GM12864 (cell line): ENCODE results near the gene SUGCT.

Experiments used
- DNase-seq: peaks from one replicate; pipeline ENCODE4 v3.0.0-alpha.2; 2011; ENCODE audit warnings: low read depth
- H3K4me3 ChIP-seq: 2 replicates; pipeline ENCODE4 v1.5.1; 2011; ENCODE audit warnings: mild to moderate bottlenecking, low read depth, low read length, control low read depth
- CTCF ChIP-seq: IDR thresholded peaks from 2 replicates; pipeline ENCODE4 v1.5.1; 2011; ENCODE audit warnings: low read depth, mild to moderate bottlenecking, moderate library complexity, low read length, control low read depth, inconsistent platforms; ENCODE audit errors: missing control alignments

Gene SUGCT

GRCh38 chr7:40822861-40823260, 688.1 kb downstream of the SUGCT start:
- TF ChIP-seq CTCF: no peak
- H3K4me3 ChIP-seq: no peak overlapping the region
- no peak for DNase-seq

GRCh38 chr7:40824461-40824860, 689.7 kb downstream of the SUGCT start:
- no peak for DNase-seq
- H3K4me3 ChIP-seq: no peak overlapping the region
- TF ChIP-seq CTCF: no peak

- no peak for DNase-seq
- TF ChIP-seq CTCF: no peak
- no peak overlapping the region for H3K4me3 ChIP-seq
Observed at GRCh38 chr7:40826411-40827221, 691.8 kb downstream of the SUGCT start.

- no peak for TF ChIP-seq CTCF
- DNase-seq: no peak
- no peak overlapping the region for H3K4me3 ChIP-seq
Observed at GRCh38 chr7:40827222-40828085, 692.6 kb downstream of the SUGCT start.

GRCh38 chr7:40828686-40829600, 694.1 kb downstream of the SUGCT start:
- no peak overlapping the region for H3K4me3 ChIP-seq
- no peak for TF ChIP-seq CTCF
- DNase-seq: no peak

GRCh38 chr7:40833191-40833887, 698.5 kb downstream of the SUGCT start:
- TF ChIP-seq CTCF: no peak
- DNase-seq: no peak

More at GRCh38 chr7:40833191-40833887, 698.5 kb downstream of the SUGCT start:
- no peak overlapping the region for H3K4me3 ChIP-seq
